ENCODE measurements around the gene CTSC. TPM values are rescaled to one million over a fixed set of nuclear protein-coding genes. Genes with fewer than 3 reads are reported as not detected.

Gene CTSC
- total RNA-seq (ENCODE audit: insufficient read depth, low replicate concordance): 108 TPM

- DNase-seq (ENCODE audit: low spot score): peak; percentile 89
Measured at GRCh38 chr11:88337181-88337986, at the start of gene CTSC. Gene CTSC (minus strand): TSS chr11:88337736. CDS start chr11:88337672, 64 bp downstream.

- peak; percentile 48 for DNase-seq (ENCODE audit: low spot score)
Measured at GRCh38 chr11:88384669-88385005, 47.1 kb upstream of the CTSC start.

- peak; percentile 14 for DNase-seq (ENCODE audit: low spot score)
Measured at GRCh38 chr11:88384004-88384668, 46.6 kb upstream of the CTSC start.

GRCh38 chr11:88383447-88383846 is 45.9 kb upstream of the CTSC start:
- DNase-seq (ENCODE audit: low spot score): no peak

- DNase-seq (ENCODE audit: low spot score): no peak
Measured at GRCh38 chr11:88379130-88379529, 41.6 kb upstream of the CTSC start.

GRCh38 chr11:88378422-88379066 is 41.0 kb upstream of the CTSC start:
- DNase-seq (ENCODE audit: low spot score): no peak

GRCh38 chr11:88377646-88378045 is 40.1 kb upstream of the CTSC start:
- DNase-seq (ENCODE audit: low spot score): no peak

- no peak for DNase-seq (ENCODE audit: low spot score)
Measured at GRCh38 chr11:88377144-88377543, 39.6 kb upstream of the CTSC start.

- no peak for DNase-seq (ENCODE audit: low spot score)
Measured at GRCh38 chr11:88375927-88376470, 38.5 kb upstream of the CTSC start.

- no peak for DNase-seq (ENCODE audit: low spot score)
Measured at GRCh38 chr11:88370782-88371181, 33.2 kb upstream of the CTSC start.

GRCh38 chr11:88367310-88367709 is 29.8 kb upstream of the CTSC start:
- no peak for DNase-seq (ENCODE audit: low spot score)

GRCh38 chr11:88363648-88364065 is 26.1 kb upstream of the CTSC start:
- DNase-seq (ENCODE audit: low spot score): no peak

- DNase-seq (ENCODE audit: low spot score): no peak
Measured at GRCh38 chr11:88363004-88363403, 25.5 kb upstream of the CTSC start.

GRCh38 chr11:88360141-88360540 is 22.6 kb upstream of the CTSC start:
- no peak for DNase-seq (ENCODE audit: low spot score)

- no peak for DNase-seq (ENCODE audit: low spot score)
Measured at GRCh38 chr11:88359541-88359940, 22.0 kb upstream of the CTSC start.

GRCh38 chr11:88359114-88359513 is 21.6 kb upstream of the CTSC start:
- DNase-seq (ENCODE audit: low spot score): no peak

- DNase-seq (ENCODE audit: low spot score): no peak
Measured at GRCh38 chr11:88358040-88358431, 20.5 kb upstream of the CTSC start.

GRCh38 chr11:88357323-88358039 is 19.9 kb upstream of the CTSC start:
- DNase-seq (ENCODE audit: low spot score): no peak

- no peak for DNase-seq (ENCODE audit: low spot score)
Measured at GRCh38 chr11:88355887-88356286, 18.4 kb upstream of the CTSC start.

GRCh38 chr11:88354912-88355311 is 17.4 kb upstream of the CTSC start:
- DNase-seq (ENCODE audit: low spot score): no peak

GRCh38 chr11:88353835-88354496 is 16.4 kb upstream of the CTSC start:
- no peak for DNase-seq (ENCODE audit: low spot score)
